Right hindlimb (tissue), 1 donor: Measurements from ENCODE around the gene ADAMTS2.
"Not testable (repeated sequence)": the region's sequence is repeated elsewhere in the genome, so short reads cannot be mapped to it uniquely, and the experiment has no call there.

Experiments
- DNase-seq: peaks from one replicate; pipeline ENCODE4 v3.0.0-alpha.2; 2018

Gene ADAMTS2

DNA sequence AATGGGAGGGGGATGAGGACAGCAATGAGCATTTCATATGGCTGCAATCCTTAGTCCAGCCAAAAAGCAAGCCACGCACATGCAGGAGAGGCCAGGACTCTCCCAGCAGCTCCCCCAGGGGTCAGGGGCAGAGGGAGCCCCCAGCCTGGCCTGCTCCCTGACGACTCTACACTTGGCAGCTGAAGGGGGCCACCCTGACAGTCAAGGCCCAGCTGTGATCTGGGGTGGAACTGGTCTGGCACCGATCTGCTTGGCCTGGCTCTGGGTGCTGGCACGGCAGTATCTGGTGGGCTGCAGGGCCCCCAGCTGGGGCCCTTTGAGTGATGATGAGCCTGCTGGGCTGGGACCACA lies 118.1 kb downstream of the ADAMTS2 start:
- no peak for DNase-seq

DNA sequence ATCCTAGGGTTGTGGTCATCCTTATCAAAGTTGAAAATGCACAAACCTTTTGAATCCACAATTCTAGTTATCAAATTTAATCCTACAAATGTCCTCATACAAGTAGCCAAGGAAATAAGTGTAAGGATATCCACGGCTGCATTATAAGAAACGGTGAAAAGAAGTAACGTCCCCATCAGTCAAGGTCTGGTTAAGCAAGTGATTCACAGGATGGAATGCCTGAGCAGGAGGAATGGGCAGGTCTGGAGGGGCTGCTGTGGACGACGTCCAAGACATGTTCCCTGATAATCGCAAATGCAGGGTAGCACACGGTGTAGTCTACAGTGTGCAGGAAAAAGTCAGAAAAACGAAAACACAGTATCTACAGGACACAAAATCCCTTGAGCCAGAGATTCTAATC lies 118.6 kb downstream of the ADAMTS2 start:
- DNase-seq = peak; percentile 17

DNA sequence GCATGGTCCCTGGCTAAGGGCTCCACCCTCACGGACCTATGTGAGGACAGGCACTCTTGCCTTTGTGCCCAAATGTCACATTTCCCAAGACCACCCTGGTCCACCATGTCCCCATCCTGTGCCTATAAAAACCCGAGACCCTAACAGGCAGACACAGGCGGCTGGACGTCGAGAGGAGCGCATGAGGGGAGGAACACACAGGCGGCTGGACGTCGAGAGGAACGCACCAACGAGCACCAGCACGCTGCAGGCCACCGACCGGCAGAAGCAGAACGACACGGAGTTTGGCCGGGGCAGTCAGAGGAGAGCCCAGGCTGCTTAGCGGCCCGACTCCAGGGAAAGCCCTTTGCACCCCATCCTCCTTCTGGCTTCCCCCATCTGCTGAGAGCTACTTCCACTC lies 119.9 kb downstream of the ADAMTS2 start:
- no peak for DNase-seq

DNA sequence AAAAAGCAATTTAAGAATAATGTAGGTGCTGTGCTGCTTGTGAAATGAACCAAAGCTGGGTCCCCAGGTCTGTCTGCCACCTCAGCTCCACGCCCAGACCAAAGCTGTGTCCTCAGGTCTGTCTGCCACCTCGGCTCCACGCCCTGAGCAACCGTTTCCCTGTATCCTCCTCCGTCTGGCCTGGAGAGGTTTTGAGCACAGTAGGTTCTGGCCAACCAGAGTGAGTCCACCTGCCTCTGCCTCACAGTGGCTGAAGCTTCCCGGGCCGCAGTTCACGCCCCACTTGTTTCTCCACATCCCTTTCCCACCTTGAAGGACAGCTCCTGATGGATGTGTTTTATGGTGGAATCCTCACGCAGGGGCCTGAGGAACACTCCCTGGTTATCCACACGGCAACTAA lies 120.5 kb downstream of the ADAMTS2 start:
- DNase-seq = no peak

DNA sequence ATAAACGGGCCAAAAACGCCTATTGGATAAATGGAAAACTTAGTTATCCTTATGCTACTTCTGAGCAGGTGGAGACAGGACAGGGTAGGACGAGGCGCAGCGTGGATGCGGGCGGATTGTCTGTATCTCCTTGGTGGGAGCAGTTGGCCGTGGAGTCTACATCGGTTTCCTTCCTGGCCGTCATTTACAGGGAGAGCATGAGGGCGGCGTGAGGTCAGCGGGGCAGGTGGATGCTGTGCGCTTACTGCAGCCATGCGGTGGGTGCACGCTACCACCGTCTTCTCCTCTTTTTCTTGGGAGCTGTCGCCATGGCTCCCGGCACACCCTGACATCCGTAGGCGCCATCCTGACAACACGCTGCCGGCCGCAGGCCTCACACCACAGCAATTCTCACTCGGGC lies 121.3 kb downstream of the ADAMTS2 start:
- no peak for DNase-seq

DNA sequence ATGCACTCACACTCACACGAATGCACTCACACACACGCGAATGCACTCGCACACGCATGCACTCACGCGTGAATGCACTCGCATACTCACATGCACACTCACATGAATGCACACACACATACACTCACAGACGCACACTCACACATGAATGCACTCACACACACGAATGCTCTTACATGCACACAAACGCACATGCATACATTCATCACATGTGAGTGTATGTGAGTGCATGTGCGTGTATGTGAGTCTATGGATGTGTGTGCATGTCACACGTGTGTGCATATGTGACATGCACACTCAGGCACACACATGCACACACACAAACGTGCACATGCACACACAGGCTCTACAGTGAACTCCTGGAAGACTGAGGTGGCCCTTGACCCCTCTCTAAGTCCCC lies 121.7 kb downstream of the ADAMTS2 start:
- no peak for DNase-seq

DNA sequence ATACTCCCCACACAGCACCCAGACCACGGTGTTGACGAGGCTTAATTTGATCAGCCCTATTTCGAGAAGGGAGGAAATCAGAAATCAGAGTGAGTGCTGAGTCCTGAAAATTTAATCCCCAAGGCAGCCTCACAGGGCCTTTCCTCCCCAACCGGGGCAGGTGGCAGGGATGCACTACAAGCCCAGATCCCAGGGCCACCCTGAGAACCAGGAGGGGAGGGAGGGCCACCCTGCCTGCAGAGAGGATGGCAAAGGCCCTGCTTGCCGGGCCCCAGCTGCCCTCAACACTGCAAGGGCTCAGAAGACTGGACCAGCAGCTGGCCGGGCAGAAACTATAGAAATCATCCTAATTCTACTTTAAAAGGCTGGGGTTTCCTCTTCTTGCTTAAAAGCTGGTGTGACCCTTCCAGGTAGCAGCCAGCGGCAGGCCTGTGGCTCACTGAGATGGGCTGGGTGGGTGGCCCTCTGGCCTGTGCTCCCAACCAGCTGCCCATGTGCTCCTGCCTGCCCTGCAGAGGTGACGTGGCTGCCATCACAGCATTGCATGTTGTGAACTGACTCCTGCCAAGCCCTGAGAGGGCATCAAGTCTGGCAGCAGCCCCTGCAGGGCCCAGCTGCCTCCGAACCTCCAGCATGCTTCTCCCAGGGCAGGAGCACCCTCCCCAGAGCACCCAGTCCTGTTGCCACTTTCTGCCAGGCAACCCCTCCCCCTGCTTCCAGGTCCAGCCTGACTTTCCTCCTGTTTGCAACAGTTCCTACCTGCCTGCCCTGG lies 122.8 kb downstream of the ADAMTS2 start:
- no peak for DNase-seq

DNA sequence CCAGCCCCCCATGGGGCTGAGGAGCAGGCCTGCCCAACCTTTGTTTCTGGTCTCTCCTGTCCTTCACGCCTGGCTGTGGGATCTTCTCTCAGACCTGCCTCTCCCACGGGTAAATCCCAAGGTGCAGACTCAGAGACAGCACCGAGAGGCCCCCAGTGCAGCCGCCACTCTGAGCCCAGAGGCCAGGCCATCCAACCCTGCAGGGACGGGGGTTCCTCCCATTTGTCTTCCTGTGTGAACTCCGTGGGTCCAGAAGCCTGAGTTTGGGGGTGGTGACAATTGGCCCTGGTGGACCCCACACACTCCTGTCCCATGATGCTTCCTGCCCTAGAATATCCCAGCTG lies 123.4 kb downstream of the ADAMTS2 start:
- DNase-seq = no peak

DNA sequence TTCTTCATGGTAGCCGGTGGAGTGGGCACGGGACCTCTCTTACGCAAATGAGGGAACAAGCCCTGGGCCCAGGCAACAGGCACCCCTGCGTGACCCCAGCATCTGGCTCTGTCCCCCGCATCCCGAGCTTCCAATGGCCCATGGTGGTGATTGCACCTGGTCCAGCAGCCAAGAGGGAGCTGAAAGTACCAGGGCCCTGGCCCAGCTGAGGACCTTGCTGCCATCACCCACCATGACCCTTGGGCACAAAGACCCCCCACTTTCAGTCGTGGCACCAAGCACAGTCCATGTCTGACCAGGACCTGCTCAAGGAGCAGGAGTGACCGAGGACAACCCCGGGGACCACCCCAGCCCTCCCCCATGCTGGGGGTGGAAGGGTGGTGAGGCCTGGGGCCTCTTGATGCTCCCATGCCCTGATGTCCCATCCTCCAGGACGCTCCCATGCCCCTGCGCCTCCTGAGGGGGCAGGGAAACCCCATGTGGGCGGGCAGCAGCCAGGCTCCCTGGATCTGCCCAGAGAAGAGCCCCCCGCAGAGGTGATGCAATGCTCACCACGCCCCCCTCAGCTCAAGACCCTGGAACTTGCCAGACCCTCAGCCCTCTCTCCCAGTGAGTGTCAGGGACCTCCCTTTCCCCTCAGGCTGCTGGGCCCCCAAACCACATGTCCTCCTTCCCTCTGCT lies 123.9 kb downstream of the ADAMTS2 start:
- no peak for DNase-seq

DNA sequence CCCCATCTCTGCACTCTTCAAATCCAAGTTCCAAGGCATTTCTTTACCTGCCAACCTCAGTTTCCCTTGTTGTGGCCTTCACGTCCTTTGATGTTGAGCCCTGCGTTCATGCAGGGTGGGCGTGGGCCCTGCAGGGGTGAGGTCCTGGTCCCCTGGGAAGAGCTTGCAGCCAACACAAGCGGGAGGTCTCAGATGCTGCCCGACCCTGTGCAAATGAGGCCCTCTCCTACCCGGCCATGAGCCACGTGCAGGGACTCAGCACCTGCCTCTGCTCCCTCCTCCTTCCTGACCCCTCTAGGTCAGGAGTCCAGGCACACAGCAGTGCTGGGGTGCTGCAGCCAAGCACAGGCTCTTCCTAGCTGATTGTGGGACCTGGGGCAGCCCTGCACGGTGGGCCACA lies 124.5 kb downstream of the ADAMTS2 start:
- DNase-seq = no peak

DNA sequence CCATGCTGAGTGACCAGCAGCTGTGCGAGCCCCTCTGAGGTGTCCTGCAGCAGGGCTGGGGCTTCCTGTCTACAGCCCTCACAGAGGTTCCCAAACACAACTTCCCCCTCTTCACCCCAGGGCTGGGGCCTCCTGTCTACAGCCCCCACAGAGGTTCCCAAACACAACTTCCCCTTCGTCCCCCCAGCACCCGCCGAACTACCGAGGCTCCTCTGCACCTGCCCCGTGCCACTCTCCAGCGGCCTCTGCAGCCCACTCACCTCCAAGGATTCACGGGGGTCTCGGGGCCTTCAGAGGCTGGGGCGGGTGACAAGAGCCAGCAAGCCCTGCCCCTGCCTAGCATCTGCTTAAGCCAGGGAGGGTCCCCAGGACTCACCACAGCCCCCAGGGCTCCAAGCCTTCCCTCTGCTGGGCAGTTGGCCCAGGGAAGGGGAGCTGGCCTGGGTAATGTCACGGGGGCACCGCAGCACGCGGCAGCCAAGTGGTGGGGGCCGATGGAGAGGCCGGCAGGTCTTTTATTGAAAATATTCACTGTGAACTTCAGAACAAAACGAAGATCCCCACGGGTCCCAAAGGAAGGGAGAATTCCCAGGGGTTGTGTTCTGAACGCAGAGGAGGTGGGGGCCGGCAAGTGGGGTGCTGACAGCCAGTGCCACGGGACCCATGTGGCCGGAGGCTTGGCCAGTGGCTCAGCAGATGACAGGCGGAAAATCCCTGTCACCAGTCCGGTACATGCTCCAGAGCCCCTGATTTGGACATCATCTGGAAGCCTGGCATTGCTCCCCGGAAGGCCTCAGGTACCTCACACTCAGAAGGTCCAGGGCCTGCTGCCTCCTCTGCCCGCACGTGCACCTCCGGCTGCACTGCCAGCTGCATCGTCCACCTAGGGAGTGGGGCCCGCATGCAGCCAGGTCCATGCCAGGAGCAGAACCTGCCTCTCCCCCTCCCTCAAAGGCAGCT lies 125.3 kb downstream of the ADAMTS2 start:
- DNase-seq = no peak

DNA sequence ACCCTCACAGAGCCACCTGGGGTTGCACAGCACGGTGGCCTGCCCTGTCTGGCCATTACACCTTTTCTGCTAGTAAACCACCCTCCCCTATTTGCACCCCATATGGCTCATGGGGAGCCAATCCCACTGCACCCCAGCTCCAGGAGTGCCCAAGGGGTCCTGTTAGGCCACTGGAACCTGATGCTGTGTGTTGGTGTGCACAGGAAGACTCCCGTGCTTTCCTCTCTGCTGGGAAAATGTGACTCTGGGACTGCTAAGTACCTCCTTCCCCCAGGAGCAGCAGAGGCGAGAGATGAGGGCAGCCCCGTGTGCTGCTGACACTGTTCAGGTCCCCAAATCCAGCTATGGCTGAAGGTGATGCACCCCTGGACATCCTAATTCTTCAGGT lies 126.3 kb downstream of the ADAMTS2 start:
- no peak for DNase-seq

DNA sequence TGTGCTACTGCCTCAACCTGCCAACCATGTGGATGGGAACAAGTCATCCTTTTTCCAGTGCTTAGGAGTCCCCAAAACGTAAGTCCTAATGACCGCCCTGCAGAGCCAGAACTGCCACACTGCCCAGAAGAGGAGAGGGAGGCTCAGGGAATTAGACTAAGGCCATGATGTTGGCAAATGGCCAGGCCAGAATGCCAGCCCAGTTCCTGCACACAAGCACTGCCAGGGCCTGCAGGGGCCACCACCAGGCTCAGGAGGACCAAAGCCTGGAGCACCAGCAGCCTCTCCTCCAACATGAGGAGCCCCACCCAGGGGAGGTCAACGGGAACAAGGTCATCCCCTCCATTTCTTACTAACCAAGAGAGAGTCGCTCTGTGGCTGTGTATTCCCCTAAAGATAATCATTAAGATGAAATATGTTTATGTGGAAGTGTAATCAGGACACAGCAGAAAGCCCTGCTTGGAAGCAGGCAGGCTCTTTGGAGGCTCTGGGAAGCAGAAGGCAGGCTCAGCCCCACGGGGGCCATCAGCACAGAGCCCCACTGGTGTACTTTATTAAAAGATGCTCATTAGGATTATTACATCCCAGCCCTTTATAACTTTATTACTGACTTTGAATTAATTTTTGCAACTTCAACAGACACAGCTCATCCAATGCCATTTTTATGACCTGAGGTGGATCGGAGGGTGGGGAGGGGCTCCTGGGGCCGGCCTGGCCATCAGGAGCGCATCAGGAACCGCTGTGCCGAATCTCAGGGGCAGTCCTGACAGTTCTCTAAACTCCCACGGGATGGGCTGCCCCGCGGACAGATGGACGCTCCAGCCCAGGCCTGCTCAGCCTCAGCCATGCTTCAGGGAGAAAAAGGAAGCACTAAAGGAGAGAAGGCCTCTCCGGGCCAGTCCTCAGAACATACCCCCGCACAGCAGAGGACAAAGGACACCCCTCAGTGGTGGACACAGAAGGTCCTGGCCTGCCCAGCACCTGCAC lies 127.0 kb downstream of the ADAMTS2 start:
- DNase-seq = no peak

DNA sequence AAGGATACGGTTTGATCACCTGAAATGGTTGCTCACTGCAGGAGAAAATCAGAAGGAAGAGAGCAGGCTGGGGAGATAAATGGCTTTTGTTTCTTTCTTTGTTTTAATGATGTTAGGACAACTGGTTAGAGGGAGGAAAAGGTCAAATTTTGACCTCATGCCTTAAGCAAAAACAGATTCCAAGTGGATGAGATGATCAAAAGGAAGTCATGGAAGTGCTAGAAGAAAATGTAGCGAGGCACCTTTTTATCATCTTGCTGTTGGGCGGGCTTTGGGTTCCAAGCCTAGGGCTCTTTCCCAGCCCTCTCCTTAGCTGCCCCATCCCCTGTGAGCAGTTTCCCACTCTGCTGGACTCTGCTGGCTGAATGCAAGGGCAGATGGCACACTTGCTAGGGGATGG lies 127.9 kb downstream of the ADAMTS2 start:
- DNase-seq = no peak

DNA sequence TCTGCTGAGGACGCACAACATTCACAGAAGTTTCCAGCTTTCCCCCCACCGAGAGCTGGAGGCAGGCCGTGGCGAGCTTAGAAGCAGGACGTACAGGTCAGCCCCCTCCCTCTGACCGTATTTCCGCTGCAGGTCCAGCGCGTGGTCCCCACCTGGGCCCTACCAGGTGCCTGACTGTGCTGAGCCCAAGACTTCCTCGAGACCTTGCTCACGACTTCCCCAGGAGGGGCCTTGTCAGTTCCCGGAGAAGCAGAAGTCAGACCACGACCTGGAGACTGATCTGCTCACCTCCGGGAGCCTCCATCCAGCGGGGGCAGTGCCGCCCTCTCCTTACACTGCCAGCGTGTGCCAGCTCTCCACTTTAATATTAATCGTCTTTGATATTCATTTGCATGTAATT lies 128.9 kb downstream of the ADAMTS2 start:
- not testable (repeated sequence) for DNase-seq

DNA sequence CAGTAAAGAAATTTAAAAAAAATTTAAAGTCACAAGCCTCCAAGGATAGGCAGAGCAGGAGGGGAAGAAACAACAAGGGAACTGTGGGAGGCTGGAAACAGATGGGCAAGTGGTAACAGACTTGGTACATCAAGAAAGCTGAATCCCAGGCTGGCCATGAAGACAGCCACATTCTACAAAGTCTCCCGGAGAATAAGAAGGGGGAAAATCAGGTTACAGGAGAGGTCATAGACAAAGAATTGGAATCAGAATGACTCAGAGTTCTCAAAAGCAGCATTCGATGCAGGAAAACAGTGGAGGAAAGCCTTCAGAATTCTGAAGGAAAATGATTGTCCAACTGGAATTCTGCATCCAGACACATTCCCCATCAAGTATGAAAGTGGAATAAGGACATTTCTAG lies 129.7 kb downstream of the ADAMTS2 start:
- no peak for DNase-seq

DNA sequence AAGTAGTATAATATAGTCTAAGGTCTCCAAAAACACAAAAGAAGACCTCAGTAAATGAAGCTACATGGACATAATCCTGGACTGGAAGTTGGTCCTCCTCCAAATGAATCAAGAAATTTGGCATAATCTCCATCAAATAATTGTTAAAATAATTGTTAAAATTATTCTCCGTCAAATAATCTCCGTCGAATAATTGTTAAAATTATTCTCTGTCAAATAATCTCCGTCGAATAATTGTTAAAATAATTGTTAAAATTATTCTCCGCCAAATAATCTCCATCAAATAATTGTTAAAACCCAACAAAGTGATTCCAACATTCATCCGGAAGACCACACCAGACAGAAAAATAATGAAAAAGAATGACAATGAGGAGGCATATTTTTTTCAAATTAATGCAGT lies 130.6 kb downstream of the ADAMTS2 start:
- DNase-seq = no peak

DNA sequence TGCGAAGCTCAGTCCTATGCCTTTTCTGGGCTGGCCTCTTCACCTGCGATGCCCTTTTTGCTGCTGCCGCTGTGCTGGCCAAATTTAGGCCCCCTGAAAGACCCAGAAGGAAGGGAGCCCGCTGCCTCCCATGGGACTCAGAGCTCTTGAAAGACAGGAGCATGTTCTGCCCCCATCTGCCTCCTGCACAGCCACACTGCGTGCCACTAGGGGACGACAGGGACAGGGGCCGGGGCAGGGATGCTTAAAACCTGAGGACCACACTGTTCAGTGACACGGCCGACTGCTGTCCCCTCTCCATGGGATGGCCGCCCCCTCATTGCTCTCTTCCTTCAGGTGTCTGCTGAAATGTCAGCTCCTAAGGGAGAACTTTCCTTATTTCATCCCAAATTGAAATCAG lies 132.4 kb downstream of the ADAMTS2 start:
- DNase-seq = no peak

DNA sequence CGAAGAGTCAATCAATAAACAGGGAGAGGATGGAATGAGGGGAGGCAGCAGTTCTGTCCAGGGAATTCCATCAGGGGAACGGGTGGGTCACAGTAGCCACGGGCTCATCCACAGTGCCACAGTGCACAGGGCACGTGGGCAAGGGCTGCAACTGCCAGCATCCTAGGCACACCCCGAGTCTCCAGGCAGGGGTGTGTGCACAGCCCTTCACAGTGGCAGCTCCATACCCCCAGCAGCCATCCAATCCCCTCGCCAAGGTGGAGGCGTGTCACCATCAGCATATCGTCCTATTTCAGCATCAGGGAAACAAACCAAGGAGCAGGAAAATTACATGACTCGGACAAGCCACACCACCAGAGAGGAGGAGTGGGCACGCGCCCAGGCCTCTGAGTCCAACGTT lies 133.6 kb downstream of the ADAMTS2 start:
- DNase-seq = no peak

DNA sequence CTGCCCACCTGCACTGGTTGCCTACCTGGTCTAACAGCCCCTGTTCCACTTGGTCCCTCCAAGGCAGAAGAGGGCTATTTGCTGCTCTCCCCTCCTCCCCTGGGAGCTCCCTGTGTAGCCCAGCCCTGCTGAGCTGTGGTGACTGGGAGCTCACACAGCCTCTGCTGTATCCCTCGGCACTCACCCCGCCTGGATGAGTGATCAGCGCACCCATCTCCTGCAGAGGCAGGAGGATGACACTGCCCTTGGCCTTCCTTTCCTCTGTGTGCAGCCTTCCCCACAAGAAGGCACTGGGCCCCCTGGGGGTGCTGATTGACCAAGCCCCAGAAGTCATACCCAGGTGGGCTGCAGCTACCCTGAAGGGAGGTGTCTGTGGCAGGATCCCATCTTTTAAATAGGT lies 134.2 kb downstream of the ADAMTS2 start:
- DNase-seq = no peak

DNA sequence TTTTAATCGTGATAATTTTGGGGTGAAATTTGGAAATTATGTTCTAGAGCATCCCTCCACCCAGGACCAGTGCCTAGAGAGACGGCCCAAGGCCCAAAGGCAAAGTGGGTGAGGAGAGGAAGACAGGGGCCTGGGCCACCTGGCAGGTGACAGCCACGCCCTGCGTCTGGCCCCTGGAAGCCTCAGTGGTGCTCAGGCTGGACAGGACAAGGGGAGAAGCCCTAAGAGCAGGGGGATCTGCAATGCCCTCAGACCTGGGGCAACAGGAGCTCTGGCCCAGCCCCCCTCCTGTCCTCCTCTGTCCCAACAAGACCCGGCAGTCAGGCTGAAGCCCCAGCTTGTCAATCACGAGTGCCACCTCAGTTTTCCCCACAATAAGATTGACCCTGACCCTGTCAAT lies 134.8 kb downstream of the ADAMTS2 start:
- no peak for DNase-seq

DNA sequence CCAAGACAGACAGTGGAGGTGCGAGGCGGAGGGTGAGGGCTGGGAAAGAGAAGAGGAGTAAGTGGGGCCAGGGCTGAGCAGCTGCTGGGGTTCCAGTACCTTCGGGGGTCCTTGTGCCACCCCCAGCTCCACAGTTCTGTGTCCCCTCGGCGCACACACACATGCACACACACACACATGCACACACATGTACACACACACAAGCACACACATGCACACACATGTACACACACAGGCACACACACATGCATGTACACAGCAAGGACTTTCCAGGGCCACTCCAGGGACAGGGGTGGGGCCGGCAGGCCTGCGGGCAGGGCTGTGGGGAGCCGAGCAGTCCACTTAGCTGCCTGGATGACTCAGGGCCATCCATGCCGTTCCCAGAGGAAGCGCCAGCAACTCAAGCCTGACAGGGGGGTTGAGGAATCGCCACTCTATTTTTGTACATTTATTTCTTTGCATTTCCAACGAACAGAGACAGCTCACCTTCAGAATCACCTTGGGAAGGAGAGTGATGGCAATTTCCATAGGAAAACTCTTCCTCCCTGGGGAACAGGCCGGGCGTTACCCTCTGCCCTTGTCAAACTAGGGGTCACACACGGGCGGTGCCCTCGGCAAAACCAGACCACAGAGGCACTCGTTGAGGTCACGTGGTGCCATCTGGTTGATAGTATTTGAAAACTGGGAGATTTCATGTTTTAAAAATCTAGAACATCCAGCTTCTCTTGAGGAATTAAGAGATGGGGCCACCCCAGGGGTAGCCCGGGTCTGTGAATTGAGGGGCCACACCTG lies 135.7 kb downstream of the ADAMTS2 start:
- DNase-seq = no peak
